HG03039 (cell line): Measurements from ENCODE around the gene MRPS21.
A peak's percentile ranks its signal among the peaks of the same experiment; 100 is the strongest.
"Not testable (repeated sequence)": the region's sequence is repeated elsewhere in the genome, so short reads cannot be mapped to it uniquely, and the experiment has no call there.

Source experiments
- ATAC-seq: cut with Tn5 transposase; IDR thresholded peaks from one replicate; pipeline ENCODE4 v1.9.1; 2021; ENCODE audit warnings: mild to moderate bottlenecking, moderate library complexity; ENCODE audit not compliant: unreplicated experiment

MRPS21 gene

GRCh38 chr1:150281221-150281757 is 12.4 kb upstream of the MRPS21 start:
- ATAC-seq: no peak

- peak; percentile 70 for ATAC-seq
These were observed 11.7 kb upstream of the MRPS21 start, which contains the start of gene CIART for GRCh38 chr1:150281758-150282557. Gene CIART, plus strand, starts transcription at chr1:150282554. Its CDS starts 714 bp downstream, at chr1:150283268.

- ATAC-seq: no peak
These were observed 11.1 kb upstream of the MRPS21 start for GRCh38 chr1:150282558-150282958.

GRCh38 chr1:150283260-150283659 is 10.4 kb upstream of the MRPS21 start:
- ATAC-seq: no peak

- ATAC-seq: no peak
These were observed 5.3 kb upstream of the MRPS21 start for GRCh38 chr1:150288382-150288781.

DNA sequence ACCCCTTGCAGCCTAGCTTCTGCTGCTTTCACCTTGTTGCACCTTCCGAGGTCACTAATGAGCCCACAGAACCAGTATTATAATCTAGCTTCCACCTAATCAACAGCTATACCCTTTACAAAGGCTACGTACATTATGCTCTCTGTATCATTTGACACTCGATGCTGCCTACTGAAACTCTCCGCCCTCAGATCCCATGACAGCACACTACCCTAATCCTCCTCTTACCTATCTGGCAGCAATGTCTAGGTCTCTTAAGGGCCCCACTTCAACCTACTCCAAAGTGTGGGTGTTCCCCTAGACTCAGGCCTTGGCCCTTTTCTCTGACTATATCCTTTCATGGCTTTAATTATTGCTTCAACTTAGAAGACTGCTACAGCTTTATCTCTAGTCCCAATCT is 4.8 kb upstream of the MRPS21 start:
- ATAC-seq: no peak

- no peak for ATAC-seq
These were observed 1.8 kb downstream of the MRPS21 start for GRCh38 chr1:150295476-150295875.

GRCh38 chr1:150299716-150300115 is 6.1 kb downstream of the MRPS21 start:
- ATAC-seq: no peak

DNA sequence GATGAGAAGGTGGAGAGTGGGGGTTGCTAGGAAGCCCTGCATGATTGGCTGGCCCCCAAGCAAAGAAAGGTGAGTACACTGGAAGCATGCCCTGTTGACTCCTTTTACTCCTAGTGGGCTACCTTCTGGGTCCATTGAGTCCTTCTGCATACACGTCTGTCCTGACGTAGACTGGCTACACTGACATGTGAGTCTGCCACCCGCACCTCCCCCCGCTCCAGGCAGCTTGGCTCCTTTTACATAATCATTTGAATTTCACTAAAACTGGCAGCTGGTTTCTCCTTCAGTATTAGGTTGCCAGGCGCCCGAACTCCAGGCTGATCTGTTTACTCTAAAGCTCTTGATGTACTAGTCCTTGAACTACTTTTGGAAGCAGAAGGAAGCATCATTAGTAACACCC is 8.7 kb downstream of the MRPS21 start:
- ATAC-seq: no peak

- ATAC-seq: no peak
These were observed 9.2 kb downstream of the MRPS21 start for GRCh38 chr1:150302902-150303301.

- ATAC-seq: not testable (repeated sequence)
These were observed 14.9 kb downstream of the MRPS21 start for GRCh38 chr1:150308585-150308984.

DNA sequence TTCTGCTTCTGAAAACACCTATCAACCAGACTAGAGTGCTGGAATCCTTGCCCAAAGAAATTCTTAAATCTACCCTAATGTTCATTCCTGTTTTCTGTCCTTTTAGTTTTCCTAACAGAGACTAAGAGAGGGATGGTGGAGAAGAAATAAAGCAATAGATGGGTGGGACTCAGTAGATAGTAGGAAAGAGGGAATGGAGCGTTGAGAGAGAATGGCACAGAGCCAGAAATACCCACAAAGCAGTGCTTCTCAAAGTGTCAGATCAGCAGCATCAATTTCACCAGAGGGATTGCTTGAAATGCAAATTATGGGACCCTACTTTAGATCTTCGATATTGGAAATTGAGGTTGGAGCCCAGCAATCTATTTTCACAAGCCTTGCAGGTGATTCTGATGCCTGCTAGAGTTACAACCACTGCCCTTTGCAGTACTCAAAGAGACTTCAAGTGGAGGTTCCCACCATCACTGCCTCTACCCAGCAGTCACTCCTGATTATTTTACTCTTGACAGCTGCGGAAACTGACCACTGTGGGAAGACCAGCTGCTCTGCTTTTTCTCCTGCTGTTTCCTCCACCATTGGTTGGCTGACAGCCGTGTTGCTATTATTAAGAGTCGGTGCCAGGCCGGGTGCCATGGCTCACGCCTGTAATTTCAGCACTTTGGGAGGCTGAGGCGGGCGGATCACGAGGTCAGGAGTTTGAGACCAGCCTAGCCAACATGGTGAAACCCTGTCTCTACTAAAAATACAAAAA is 16.3 kb downstream of the MRPS21 start:
- ATAC-seq: no peak

GRCh38 chr1:150311762-150312161 is 18.1 kb downstream of the MRPS21 start:
- no peak for ATAC-seq

DNA sequence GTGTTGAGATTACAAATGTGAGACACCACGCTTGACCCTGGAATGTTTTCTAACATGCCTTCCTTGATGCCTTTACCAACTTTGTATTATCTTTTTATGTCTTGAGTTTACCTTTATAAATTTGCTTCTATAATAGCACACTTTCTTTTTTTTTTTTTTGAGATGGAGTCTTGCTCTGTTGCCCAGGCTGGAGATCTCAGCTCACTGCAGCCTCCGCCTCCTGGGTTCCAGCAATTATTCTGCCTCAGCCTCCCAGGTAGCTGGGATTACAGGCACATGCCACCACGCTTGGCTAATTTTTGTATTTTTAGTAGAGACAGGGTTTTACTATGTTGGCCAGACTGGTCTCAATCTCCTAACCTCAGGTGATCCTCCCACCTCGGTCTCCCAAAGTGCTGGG is 21.0 kb downstream of the MRPS21 start:
- not testable (repeated sequence) for ATAC-seq

GRCh38 chr1:150320667-150320978 is 27.0 kb downstream of the MRPS21 start:
- no peak for ATAC-seq

DNA sequence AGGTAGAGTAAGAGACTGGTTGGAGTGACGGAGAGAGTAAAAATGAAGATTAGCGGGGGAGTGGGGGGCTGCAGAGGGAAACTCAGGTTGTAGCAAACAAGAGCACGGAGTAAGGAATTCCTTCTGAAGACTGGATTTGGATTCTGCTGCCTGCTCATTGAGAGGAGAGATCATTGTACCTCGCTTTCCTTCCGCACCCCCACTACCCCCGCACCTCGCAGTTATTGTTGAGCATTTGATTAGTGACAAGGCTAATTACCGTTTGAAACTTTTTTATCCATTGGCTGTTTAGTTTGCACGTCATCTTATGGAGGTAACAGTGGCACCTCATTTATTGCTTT is 28.1 kb downstream of the MRPS21 start:
- ATAC-seq: no peak

- no peak for ATAC-seq
These were observed 28.6 kb downstream of the MRPS21 start for GRCh38 chr1:150322310-150322709.

- no peak for ATAC-seq
These were observed 39.1 kb downstream of the MRPS21 start for GRCh38 chr1:150332651-150333290.

GRCh38 chr1:150346316-150346715 is 52.7 kb downstream of the MRPS21 start:
- no peak for ATAC-seq

DNA sequence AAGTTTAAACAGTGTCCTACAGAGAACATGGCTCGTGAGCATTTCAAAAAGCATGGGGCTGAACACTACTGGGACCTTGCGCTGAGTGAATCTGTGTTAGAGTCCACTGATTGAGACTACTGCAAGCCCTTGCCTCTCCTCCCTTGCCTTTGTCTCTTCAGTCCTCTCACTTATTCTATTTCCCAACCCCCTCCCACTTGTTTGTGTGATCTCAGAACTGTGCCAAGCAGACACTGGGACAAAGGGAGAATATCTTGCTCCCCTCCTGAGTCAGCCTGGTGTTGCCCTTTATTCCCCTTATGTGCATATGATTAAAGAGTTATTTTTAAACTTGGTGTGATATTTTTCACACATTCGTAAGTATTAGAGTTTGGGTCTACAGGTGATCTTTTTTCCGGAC is 59.2 kb downstream of the MRPS21 start:
- ATAC-seq: no peak
